NCI-H524 (cell line): ENCODE results near the gene NSD1.
"Not testable (repeated sequence)": the region's sequence is repeated elsewhere in the genome, so short reads cannot be mapped to it uniquely, and the experiment has no call there.

Experiments used
- DNase-seq, 2 experiments: peaks; one replicate each; lab custom pipeline; 2025; lab: John Stamatoyannopoulos, UW

Gene NSD1

GRCh38 chr5:177177847-177178437 lies 44.4 kb downstream of the NSD1 start:
- DNase-seq = not testable (repeated sequence)

GRCh38 chr5:177178733-177179304 lies 45.2 kb downstream of the NSD1 start:
- no peak for DNase-seq

DNA sequence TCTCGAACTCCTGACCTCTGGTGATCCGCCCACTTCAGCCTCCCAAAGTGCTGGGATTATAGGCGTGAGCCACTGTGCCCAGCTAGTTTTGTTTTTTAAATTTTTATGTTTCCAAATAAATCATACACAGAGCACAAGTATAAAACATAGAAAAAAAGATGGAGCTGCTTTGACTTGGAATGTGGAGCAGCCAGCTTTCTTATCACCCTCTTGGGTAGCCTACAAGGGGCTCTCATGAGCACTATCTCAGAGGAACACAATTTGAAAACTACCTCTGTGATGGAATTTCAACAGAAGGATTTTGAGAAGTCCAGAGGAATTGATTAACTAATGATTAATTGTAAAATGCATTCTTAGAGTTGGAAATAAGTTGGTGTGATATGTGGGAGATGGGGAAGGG lies 45.9 kb downstream of the NSD1 start:
- DNase-seq = no peak

GRCh38 chr5:177183142-177183541 lies 49.6 kb downstream of the NSD1 start:
- DNase-seq = no peak

- DNase-seq = no peak
These were observed 50.3 kb downstream of the NSD1 start for GRCh38 chr5:177183766-177184360.

- DNase-seq = no peak
These were observed 52.4 kb downstream of the NSD1 start for GRCh38 chr5:177185993-177186392.

DNA sequence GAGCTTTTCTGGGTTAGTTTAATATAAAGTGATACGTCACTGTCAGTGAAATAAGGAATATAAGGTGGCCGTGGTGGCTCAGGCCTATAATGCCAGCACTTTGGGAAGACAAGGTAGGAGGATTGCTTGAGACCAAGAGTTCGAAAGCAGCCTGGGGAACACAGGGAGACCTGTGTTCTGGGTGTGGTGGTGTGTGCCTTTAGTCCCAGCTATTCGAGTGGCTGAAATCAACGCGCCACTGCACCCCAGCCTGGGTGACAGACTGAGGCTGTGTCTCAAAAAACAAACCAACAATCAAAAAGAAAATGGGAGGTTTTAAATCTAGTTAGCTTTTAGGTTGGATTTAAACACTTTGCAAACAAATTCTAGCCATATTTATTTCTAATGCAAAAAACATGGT lies 53.1 kb downstream of the NSD1 start:
- no peak for DNase-seq

DNA sequence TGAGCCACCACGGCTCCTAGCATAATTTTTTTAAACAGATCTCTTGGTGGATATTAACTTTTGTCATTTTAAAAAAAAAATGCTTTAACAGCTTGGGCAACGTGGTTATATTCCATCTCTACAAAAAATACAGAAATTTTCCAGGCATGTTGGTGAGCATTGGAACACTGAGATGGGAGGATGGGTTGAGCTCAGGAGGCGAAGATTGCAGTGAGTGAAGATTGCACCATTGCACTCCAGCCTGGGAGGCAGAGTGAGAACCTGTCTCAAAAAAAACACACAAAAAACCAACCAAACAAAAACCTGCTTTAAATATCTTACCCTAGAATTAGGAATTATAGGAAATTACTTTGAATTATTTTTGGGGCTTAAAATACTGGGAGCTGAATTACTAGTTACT lies 55.2 kb downstream of the NSD1 start:
- DNase-seq = no peak

- no peak for DNase-seq
These were observed 55.8 kb downstream of the NSD1 start for GRCh38 chr5:177189416-177189815.

GRCh38 chr5:177189965-177190364 lies 56.4 kb downstream of the NSD1 start:
- DNase-seq = no peak

- DNase-seq = no peak
These were observed 60.7 kb downstream of the NSD1 start for GRCh38 chr5:177194268-177194667.

- no peak for DNase-seq
These were observed 61.9 kb downstream of the NSD1 start for GRCh38 chr5:177195307-177195952.

GRCh38 chr5:177198738-177199137 lies 65.2 kb downstream of the NSD1 start:
- DNase-seq = no peak

DNA sequence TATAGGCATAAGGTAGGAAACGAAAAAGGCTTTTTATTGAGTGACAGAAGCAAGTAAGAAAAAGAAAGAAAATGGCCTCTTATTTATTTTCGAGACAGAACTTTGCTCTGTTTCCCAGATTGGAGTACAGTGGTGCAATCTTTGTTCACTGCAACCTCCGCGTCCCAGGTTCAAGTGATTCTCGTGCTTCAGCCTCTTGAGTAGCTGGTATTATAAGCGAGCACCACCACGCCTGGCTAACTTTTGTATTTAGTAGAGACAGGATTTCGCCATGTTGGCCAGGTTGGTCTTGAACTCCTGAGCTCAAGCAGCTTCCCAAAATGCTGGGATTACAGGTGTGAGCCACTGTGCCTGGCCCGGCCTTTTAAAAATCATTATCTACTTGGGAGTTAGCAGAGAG lies 70.7 kb downstream of the NSD1 start:
- DNase-seq = no peak

- no peak for DNase-seq
These were observed 76.0 kb downstream of the NSD1 start for GRCh38 chr5:177209610-177210009.

DNA sequence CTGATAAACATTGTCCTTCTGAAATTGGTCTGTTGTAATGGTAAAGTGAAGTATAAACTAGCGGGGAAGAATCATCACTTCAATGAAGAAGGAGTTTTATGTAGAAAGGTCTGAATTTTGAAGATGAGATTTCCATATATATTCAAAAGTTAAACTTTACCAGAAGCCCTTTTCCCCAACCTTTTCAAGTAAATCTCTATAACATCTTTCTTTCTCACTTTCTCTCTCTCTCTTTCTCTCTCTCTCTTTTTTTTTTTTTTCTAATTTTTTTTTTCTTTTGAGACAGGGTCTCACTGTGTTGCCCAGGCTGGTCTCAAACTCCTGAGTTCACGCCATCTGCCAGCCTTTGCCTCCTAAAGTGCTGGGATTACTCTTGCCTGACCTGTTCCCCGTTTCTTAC lies 78.7 kb downstream of the NSD1 start:
- DNase-seq = no peak

GRCh38 chr5:177220576-177220975 lies 87.0 kb downstream of the NSD1 start:
- DNase-seq = peak; percentile 35 to 63

DNA sequence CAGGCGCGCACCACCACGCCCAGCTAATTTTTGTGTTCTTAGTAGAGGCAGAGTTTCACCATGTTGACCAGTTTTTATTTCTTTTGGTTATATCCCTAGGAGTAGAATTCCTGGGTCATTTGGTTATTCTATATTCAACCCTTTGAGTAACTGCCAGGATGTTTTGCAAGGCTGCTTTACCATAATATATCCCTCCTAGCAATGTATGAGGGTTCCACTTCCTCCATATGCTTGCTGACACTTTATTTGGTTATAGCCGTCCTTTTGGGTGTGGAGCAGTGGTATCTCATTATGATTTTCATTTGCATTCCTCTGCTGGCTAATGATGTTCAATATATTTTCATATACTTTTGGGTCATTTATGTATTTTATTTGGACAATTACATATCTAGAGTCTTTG lies 88.7 kb downstream of the NSD1 start:
- DNase-seq = no peak

DNA sequence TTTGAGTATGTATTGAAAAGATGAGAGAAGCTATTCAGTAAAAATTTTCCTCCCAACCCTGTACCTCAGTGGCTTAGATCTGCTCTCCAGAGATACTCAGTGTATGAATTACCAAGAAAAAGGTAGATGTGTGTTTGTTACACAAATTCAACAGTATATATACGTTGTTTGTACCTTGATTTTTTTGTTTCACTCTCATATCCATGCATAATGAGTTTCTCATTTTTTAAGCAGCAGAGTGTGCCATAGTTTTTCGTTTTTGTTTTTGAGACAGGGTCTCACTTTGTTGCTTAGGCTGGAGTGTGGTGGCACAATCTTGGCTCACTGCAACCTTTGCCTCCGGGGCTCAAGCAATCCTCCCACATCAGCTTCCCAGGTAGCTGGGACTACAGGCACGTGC lies 92.2 kb downstream of the NSD1 start:
- no peak for DNase-seq

GRCh38 chr5:177226860-177227259 lies 93.3 kb downstream of the NSD1 start:
- DNase-seq = no peak

DNA sequence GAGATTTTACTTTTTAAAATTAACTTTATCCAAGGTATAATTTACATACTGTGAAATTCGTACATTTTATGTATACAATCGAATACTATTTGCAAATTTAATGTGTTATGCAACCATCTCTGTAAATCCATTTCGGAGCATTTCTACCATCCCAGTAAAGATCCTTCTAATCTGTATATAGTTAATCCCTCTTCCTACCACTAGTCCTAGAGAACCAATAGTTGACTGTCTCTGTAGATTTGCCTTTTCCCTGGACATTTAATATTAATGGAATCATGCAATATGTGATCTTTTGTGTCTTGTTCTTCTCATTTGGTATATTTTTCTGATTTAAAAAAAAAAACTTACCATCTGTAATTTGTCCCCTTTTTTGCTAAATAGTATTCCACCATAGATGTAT lies 95.2 kb downstream of the NSD1 start:
- no peak for DNase-seq

DNA sequence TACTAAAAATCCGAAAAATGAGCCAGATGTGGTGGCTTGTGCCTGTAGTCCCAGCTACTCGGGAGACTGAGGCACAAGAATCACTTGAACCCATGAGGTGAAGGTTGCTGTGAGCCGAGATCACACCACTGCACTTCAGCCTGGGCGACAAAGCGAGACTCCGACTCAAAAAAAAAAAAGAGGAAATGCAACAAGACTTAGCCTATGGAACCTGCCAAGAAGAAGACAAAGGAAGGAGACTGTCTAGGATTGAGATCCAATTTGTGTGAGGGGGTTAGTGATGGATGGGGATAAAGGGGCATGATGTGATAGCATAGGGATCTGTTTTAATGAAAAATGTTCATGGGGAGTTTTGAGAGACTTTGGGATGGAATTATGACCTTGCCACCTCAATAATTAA lies 97.1 kb downstream of the NSD1 start:
- DNase-seq = no peak

GRCh38 chr5:177231479-177232250 lies 98.1 kb downstream of the NSD1 start:
- no peak for DNase-seq
